GM12878 (cell line): Measurements from ENCODE around the gene TNFRSF1A.

Source experiments
- DPF2 ChIP-seq: fragments of 450-650 bp; IDR thresholded peaks from 2 replicates; pipeline ENCODE4 v1.6.1; 2017; ENCODE audit warnings: mild to moderate bottlenecking
- JUND ChIP-seq: IDR thresholded peaks from 2 replicates; pipeline ENCODE4 v1.6.1; 2012; ENCODE audit warnings: low read depth, mild to moderate bottlenecking, low read length, improper control_type of control experiment, moderate library complexity
- POLR2A ChIP-seq: IDR thresholded peaks from 2 replicates; pipeline ENCODE4 v1.6.1; 2011; ENCODE audit warnings: low read depth, mild to moderate bottlenecking, low read length
- POLR2AphosphoS2 ChIP-seq: IDR thresholded peaks from 2 replicates; pipeline ENCODE4 v1.6.1; 2011; ENCODE audit warnings: low read depth, mild to moderate bottlenecking, low read length, improper control_type of control experiment, moderate library complexity

GRCh38 chr12:6321905-6322304 is 20.0 kb downstream of the TNFRSF1A start:
- TF ChIP-seq POLR2A (no peak), JUND (no peak), DPF2 (no peak), POLR2AphosphoS2 (no peak)
